ENCODE data around the gene TANC1.
"Not testable (repeated sequence)": the region's sequence is repeated elsewhere in the genome, so short reads cannot be mapped to it uniquely, and the experiment has no call there.

The TANC1 gene

GRCh38 chr2:159094173-159094737, 125.8 kb downstream of the TANC1 start:
- no peak for DNase-seq

- no peak for DNase-seq
Observed at GRCh38 chr2:159095813-159096212, 127.4 kb downstream of the TANC1 start.

GRCh38 chr2:159096302-159096855, 127.9 kb downstream of the TANC1 start:
- DNase-seq, result not testable (repeated sequence)

- DNase-seq, result no peak
Observed at GRCh38 chr2:159096901-159097300, 128.5 kb downstream of the TANC1 start.

GRCh38 chr2:159098361-159098760, 129.9 kb downstream of the TANC1 start:
- no peak for DNase-seq

- DNase-seq, result no peak
Observed at GRCh38 chr2:159098921-159099411, 130.5 kb downstream of the TANC1 start.

GRCh38 chr2:159101755-159102489, 133.5 kb downstream of the TANC1 start:
- no peak for DNase-seq

GRCh38 chr2:159103411-159103810, 135.0 kb downstream of the TANC1 start:
- DNase-seq, result no peak

- no peak for DNase-seq
Observed at GRCh38 chr2:159106109-159106508, 137.7 kb downstream of the TANC1 start.

- no peak for DNase-seq
Observed at GRCh38 chr2:159108181-159108893, 139.9 kb downstream of the TANC1 start.

- no peak for DNase-seq
Observed at GRCh38 chr2:159109517-159109916, 141.1 kb downstream of the TANC1 start.

GRCh38 chr2:159110784-159111183, 142.3 kb downstream of the TANC1 start:
- no peak for DNase-seq

GRCh38 chr2:159111346-159111927, 143.0 kb downstream of the TANC1 start:
- DNase-seq, result peak; percentile 20

GRCh38 chr2:159114835-159115234, 146.4 kb downstream of the TANC1 start:
- no peak for DNase-seq

- no peak for DNase-seq
Observed at GRCh38 chr2:159116922-159117321, 148.5 kb downstream of the TANC1 start.

- no peak for DNase-seq
Observed at GRCh38 chr2:159117658-159118057, 149.2 kb downstream of the TANC1 start.

- DNase-seq, result peak; percentile 90
Observed at GRCh38 chr2:159118115-159118858, 149.8 kb downstream of the TANC1 start.

- no peak for DNase-seq
Observed at GRCh38 chr2:159118859-159119500, 150.5 kb downstream of the TANC1 start.

GRCh38 chr2:159119652-159120257, 151.3 kb downstream of the TANC1 start:
- DNase-seq, result no peak

GRCh38 chr2:159123786-159124185, 155.3 kb downstream of the TANC1 start:
- no peak for DNase-seq

- no peak for DNase-seq
Observed at GRCh38 chr2:159124441-159124911, 156.0 kb downstream of the TANC1 start.

Data from NCI-H1694 (cell line).